Breast epithelium (tissue), 4 donors: ENCODE results near the gene SMARCA5. TPM values are rescaled to one million over a fixed set of nuclear protein-coding genes. Genes with fewer than 3 reads are reported as not detected.

Experiments
- DNase-seq, 2 donors: peaks; one replicate each; pipeline ENCODE4 v3.0.0-alpha.2; 2019; ENCODE audit warnings: low spot score in 2 of 2
- H3K27ac ChIP-seq, 2 donors: fragments of 200-600 bp; sonication (generic) in 1 of 2; one replicate each; pipeline ENCODE4 v1.5.1; 2016 to 2019; ENCODE audit warnings: mild to moderate bottlenecking in 1 of 2
- H3K27me3 ChIP-seq, 2 donors: fragments of 200-600 bp; sonication (generic) in 1 of 2; one replicate each; pipeline versions ENCODE4 v1.5.1 to v1.6.0; 2017 to 2019; ENCODE audit warnings: control low read depth in 1 of 2, mild to moderate bottlenecking in 1 of 2
- H3K36me3 ChIP-seq: fragments of 200-600 bp; one replicate; pipeline ENCODE4 v1.5.1; 2019
- H3K4me1 ChIP-seq, 2 donors: fragments of 200-600 bp; sonication (generic); one replicate each; pipeline ENCODE4 v1.5.1; 2016 to 2019; ENCODE audit warnings: control low read depth in 1 of 2
- H3K4me3 ChIP-seq, 3 donors: fragments of 200-600 bp; sonication (generic); 1 replicate in 2 of 3; 2 replicates in 1 of 3; pipeline ENCODE4 v1.5.1; 2016 to 2019; ENCODE audit warnings: mild to moderate bottlenecking in 3 of 3, moderate library complexity in 2 of 3
- H3K9me3 ChIP-seq, 2 donors: fragments of 200-600 bp; sonication (generic) in 1 of 2; one replicate each; pipeline ENCODE4 v1.5.1; 2016 to 2019; ENCODE audit warnings: control low read depth in 1 of 2
- CTCF ChIP-seq, 3 donors: fragments of 450-650 bp; IDR thresholded peaks; one replicate each; pipeline ENCODE4 v1.5.1; 2016 to 2017; ENCODE audit warnings: antibody characterized with exemption in 3 of 3, mild to moderate bottlenecking in 3 of 3, moderate library complexity in 3 of 3
- POLR2A ChIP-seq: fragments of 450-650 bp; IDR thresholded peaks from one replicate; pipeline ENCODE4 v1.6.1; 2016; ENCODE audit warnings: antibody characterized with exemption, mild to moderate bottlenecking, moderate library complexity
- POLR2AphosphoS5 ChIP-seq, 3 donors: sonication (generic); formaldehyde crosslinking; IDR thresholded peaks; one replicate each; pipeline ENCODE4 v1.6.1; 2017; ENCODE audit warnings: antibody characterized with exemption in 3 of 3
- intact Hi-C: fragments of 100-400 bp; cut with DNase I; formaldehyde crosslinking; loops from one replicate; pipeline ENCODE4 v1.15.1; 2023; ENCODE audit warnings: low total_unique reads
- total RNA-seq, 3 donors: library from RNA; depleted of rRNA; stranded (reverse); fragments of >200 nt; gene quantifications; one replicate each; pipeline ENCODE4 v1.1.0, GENCODE V29; 2016

SMARCA5 gene
- total RNA-seq, 3 donors from 2014 or later, result 34.7 to 58.2 (median 53.4) TPM

- Histone ChIP-seq H3K9me3 (no peaks in the 10 kb centered on the region), H3K4me3 (peak overlapping the region; percentile 45 to 83 (median 59)), H3K36me3 (no peaks in the 10 kb centered on the region), H3K27me3 (no peaks in the 10 kb centered on the region), H3K27ac (peak overlapping the region; percentile 45 to 68), H3K4me1 (no peaks in the 10 kb centered on the region)
- TF ChIP-seq POLR2A, result no peak
- no peak for TF ChIP-seq CTCF (IDR thresholded peaks at IDR 0.05)
- TF ChIP-seq POLR2AphosphoS5 (IDR thresholded peaks at IDR 0.05), result no peak
- DNase-seq, result no peak
- intact Hi-C loops, result no loop called here
These were observed 46.2 kb downstream of the SMARCA5 start for GRCh38 chr4:143559757-143560147.

- H3K9me3 ChIP-seq, result no peaks in the 10 kb centered on the region
- intact Hi-C loops, result no loop called here
- no peak overlapping the region for H3K27ac ChIP-seq
- no peaks in the 10 kb centered on the region for H3K27me3 ChIP-seq
- no peak overlapping the region for H3K4me3 ChIP-seq
- no peak for DNase-seq
- no peaks in the 10 kb centered on the region for H3K4me1 ChIP-seq
- H3K36me3 ChIP-seq, result no peaks in the 10 kb centered on the region
- TF ChIP-seq POLR2AphosphoS5 (IDR thresholded peaks at IDR 0.05) (no peak), CTCF (IDR thresholded peaks at IDR 0.05) (no peak), POLR2A (no peak)
These were observed 51.0 kb downstream of the SMARCA5 start for GRCh38 chr4:143564472-143564871.

- Histone ChIP-seq H3K36me3 (no peaks in the 10 kb centered on the region), H3K4me1 (no peaks in the 10 kb centered on the region), H3K9me3 (no peaks in the 10 kb centered on the region), H3K27ac (no peak overlapping the region), H3K27me3 (no peaks in the 10 kb centered on the region), H3K4me3 (no peak overlapping the region)
- TF ChIP-seq POLR2AphosphoS5 (IDR thresholded peaks at IDR 0.05) (no peak), POLR2A (no peak), CTCF (IDR thresholded peaks at IDR 0.05) (no peak)
- intact Hi-C loops, result no loop called here
- no peak for DNase-seq
These were observed 61.8 kb downstream of the SMARCA5 start for GRCh38 chr4:143575331-143575730.

GRCh38 chr4:143581331-143581946 is 67.9 kb downstream of the SMARCA5 start:
- Histone ChIP-seq H3K36me3 (no peaks in the 10 kb centered on the region), H3K27me3 (no peaks in the 10 kb centered on the region), H3K9me3 (peaks cover 2 to 8% of the 10 kb centered on the region in 2 donors), H3K27ac (no peak overlapping the region), H3K4me1 (no peaks in the 10 kb centered on the region), H3K4me3 (no peak overlapping the region)
- intact Hi-C loops, result no loop called here
- no peak for DNase-seq
- TF ChIP-seq POLR2AphosphoS5 (IDR thresholded peaks at IDR 0.05) (no peak), POLR2A (no peak), CTCF (IDR thresholded peaks at IDR 0.05) (no peak)

GRCh38 chr4:143585548-143585947 is 72.0 kb downstream of the SMARCA5 start:
- no peak for DNase-seq
- intact Hi-C loops, result no loop called here
- Histone ChIP-seq H3K36me3 (no peaks in the 10 kb centered on the region), H3K27ac (no peak overlapping the region), H3K27me3 (no peaks in the 10 kb centered on the region), H3K9me3 (peaks cover 2 to 8% of the 10 kb centered on the region in 2 donors), H3K4me3 (no peak overlapping the region), H3K4me1 (no peaks in the 10 kb centered on the region)
- TF ChIP-seq POLR2A (no peak), POLR2AphosphoS5 (IDR thresholded peaks at IDR 0.05) (no peak), CTCF (IDR thresholded peaks at IDR 0.05) (no peak)
